ENCODE results near the gene RPP40.

- TF ChIP-seq, protein P1, sequence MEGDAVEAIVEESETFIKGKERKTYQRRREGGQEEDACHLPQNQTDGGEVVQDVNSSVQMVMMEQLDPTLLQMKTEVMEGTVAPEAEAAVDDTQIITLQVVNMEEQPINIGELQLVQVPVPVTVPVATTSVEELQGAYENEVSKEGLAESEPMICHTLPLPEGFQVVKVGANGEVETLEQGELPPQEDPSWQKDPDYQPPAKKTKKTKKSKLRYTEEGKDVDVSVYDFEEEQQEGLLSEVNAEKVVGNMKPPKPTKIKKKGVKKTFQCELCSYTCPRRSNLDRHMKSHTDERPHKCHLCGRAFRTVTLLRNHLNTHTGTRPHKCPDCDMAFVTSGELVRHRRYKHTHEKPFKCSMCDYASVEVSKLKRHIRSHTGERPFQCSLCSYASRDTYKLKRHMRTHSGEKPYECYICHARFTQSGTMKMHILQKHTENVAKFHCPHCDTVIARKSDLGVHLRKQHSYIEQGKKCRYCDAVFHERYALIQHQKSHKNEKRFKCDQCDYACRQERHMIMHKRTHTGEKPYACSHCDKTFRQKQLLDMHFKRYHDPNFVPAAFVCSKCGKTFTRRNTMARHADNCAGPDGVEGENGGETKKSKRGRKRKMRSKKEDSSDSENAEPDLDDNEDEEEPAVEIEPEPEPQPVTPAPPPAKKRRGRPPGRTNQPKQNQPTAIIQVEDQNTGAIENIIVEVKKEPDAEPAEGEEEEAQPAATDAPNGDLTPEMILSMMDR (IDR thresholded peaks at IDR 0.05) = no peak
- TF ChIP-seq POLR2AphosphoS5 (IDR thresholded peaks at IDR 0.05; ENCODE audit: low read depth, low read length) (no peak), REST (IDR thresholded peaks at IDR 0.05; ENCODE audit: insufficient read depth in 1 of 2, low read depth in 2 of 2, low read length in 1 of 2) (no peak)
These were observed 38.1 kb downstream of the RPP40 start for GRCh38 chr6:4965562-4966389.

Measured in Panc1 (cell line).